22Rv1 (cell line): Measurements from ENCODE around the gene COMT.

Source experiments
- CTCF ChIP-seq: fragments of 450-650 bp; IDR thresholded peaks from 2 replicates; pipeline ENCODE4 v1.5.1; 2017; ENCODE audit warnings: mild to moderate bottlenecking
- ZFX ChIP-seq: fragments of 450-650 bp; IDR thresholded peaks from 2 replicates; pipeline ENCODE4 v1.6.1; 2017; ENCODE audit warnings: antibody characterized with exemption, borderline replicate concordance

DNA sequence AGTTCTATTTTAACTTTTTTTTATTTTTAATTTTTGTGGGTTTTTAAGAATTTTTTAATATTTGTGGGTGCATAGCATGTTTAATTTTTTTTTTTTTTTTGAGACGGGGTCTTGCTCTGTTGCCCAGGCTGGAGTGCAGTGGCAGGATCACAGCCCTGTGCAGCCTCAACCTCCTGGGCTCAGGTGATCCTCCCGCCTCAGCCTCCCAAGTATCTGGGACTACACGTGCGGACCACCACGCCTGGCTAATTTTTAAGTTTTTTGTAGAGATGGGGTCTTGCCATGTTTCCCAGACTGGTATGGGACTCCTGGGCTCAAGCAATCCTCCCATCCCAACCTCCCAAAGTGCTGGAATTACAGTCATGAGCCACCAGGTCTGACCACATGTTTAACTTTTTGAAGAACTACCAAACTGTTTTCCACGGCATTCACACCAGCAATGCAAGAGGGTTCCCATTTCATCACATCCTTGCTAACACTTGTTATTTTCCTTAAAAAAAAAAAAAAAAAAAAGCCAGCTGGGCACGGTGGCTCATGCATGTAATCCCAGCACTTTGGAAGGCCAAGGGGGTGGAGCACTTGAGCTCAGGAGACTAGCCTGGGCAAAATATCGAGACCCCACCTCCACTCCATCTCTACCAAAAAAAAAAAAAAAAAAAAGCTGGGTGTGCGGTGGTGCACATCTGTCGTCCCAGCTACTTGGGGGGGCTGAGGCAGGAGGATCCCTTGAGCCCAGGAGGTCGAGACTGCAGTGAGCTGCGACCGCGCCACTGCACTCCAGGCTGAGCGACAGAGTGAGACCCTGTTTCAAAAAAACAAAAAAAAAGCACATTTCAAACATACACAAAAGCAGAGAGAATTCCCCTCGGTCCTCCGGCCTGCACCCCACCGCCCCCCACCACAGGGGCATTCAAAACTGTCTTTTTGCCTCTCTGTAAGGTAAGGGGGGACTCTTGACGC, 16.8 kb downstream of the COMT start:
- TF ChIP-seq CTCF (no peak), ZFX (no peak)
